Measurements from ENCODE around the gene SPIRE1.

Gene SPIRE1

DNA sequence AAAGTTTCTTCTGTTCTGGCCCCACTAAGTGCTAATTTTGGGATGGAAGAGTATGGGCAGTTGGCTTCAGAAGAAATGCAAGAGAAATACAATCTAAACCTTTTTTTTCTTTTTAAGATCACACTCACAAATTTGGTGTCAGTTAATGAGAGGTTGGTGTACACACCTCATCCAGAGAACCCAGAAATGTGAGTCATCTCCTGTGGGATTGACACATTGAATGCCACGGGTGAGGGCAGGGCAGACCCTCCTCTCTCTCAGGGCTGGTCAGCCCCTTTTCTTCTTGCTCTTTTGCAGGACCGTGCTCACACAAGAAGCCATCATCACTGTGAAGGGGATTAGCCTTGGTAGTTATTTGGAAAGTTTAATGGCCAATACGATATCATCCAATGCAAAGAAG is 231.0 kb downstream of the SPIRE1 start:
- in situ Hi-C loops (cut with HindIII; ENCODE audit: low sequenced_read_pairs), result no loop called here
- no peak for DNase-seq (ENCODE audit: low read depth)
- H3K4me3 ChIP-seq (ENCODE audit: low read depth, low read length), result no peak overlapping the region
- TF ChIP-seq, protein P1, sequence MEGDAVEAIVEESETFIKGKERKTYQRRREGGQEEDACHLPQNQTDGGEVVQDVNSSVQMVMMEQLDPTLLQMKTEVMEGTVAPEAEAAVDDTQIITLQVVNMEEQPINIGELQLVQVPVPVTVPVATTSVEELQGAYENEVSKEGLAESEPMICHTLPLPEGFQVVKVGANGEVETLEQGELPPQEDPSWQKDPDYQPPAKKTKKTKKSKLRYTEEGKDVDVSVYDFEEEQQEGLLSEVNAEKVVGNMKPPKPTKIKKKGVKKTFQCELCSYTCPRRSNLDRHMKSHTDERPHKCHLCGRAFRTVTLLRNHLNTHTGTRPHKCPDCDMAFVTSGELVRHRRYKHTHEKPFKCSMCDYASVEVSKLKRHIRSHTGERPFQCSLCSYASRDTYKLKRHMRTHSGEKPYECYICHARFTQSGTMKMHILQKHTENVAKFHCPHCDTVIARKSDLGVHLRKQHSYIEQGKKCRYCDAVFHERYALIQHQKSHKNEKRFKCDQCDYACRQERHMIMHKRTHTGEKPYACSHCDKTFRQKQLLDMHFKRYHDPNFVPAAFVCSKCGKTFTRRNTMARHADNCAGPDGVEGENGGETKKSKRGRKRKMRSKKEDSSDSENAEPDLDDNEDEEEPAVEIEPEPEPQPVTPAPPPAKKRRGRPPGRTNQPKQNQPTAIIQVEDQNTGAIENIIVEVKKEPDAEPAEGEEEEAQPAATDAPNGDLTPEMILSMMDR (IDR thresholded peaks at IDR 0.05; ENCODE audit: low read depth, low read length, missing control alignments), result no peak

DNA sequence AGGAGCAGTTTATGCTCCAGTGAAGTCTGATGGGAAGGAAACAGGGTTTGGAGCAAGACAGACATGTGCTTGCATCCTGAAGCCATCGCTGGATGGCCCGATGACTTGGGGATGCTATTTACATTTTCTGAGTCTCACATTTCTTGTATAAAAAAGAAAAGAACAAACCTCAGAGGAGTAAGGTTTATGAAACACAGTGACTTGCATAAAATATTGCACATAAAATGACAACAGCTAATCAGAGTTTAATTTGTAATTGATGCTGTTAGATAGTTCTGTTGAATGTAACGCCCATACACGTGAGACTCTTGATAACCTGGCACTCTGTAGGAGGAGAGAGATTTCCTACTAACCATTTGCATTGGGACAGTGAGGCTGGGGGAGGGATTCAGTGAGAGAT is 233.7 kb downstream of the SPIRE1 start:
- TF ChIP-seq, protein P1 (IDR thresholded peaks at IDR 0.05; ENCODE audit: low read depth, low read length, missing control alignments), result no peak
- DNase-seq (ENCODE audit: low read depth), result no peak
- in situ Hi-C loops (cut with HindIII; ENCODE audit: low sequenced_read_pairs), result no loop called here
- H3K4me3 ChIP-seq (ENCODE audit: low read depth, low read length), result no peak overlapping the region

DNA sequence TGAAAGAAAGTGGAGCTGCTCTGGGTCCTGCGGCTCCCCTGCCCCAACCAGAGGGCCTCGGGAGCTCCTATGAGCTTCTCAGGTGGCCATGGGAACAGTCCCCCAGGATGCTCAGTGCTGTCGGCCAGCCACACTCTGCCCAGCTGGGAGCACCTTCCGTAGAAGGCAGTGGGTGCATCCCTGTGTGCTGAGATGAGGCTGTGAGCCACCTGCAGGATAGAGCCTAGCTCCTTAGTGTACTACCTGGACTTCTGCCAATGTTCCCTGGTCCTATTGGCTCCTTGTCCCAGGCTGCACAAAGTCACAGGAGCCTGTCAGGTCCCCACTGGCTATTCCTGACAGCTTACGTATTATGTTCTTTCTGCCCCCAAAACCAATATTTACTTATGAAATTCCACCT is 234.1 kb downstream of the SPIRE1 start:
- DNase-seq (ENCODE audit: low read depth), result no peak
- H3K4me3 ChIP-seq (ENCODE audit: low read depth, low read length), result no peak overlapping the region
- in situ Hi-C loops (cut with HindIII; ENCODE audit: low sequenced_read_pairs), result no loop called here
- TF ChIP-seq, protein P1 (IDR thresholded peaks at IDR 0.05; ENCODE audit: low read depth, low read length, missing control alignments), result no peak

DNA sequence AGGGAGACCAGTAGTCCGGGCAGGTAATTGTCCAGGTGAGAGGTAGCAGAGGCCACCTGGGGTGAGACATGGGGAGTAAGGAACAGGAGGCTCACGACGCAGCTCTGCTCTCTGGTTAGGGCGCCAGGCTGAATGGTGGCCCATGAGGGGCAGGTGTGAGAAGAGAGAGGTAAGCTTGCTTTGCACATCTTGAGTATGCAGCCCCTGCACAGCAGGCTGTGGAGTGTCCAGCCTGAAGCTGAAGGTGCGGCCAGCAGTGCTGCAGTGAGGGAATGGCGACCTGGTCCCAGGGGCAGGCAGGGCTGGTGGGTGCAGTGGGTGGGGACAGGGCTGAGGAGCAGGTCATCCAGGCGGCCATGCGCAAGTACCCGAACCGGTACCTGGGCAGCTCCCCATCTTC is 234.5 kb downstream of the SPIRE1 start:
- H3K4me3 ChIP-seq (ENCODE audit: low read depth, low read length), result no peak overlapping the region
- TF ChIP-seq, protein P1 (IDR thresholded peaks at IDR 0.05; ENCODE audit: low read depth, low read length, missing control alignments), result no peak
- in situ Hi-C loops (cut with HindIII; ENCODE audit: low sequenced_read_pairs), result no loop called here
- no peak for DNase-seq (ENCODE audit: low read depth)

DNA sequence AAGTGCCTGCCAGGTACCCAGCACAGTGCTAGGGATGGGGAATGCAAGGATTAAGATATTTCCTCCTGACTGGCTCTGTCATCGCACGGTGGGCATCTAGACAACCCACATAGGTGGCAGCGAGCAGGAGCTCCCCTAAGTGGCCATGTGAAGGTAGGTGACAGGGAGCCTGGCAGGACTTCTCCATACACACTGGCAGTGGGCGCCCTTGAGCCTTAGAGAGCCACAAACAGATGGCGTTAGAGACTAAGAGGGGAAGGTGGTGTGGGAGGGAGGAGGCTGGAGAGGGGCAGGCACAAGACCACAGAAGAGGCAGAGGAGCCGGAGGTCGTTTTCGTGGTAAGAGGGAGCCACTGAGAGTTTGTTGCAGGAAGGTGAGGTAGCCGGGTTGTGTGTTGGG is 235.0 kb downstream of the SPIRE1 start:
- no peak overlapping the region for H3K4me3 ChIP-seq (ENCODE audit: low read depth, low read length)
- TF ChIP-seq, protein P1 (IDR thresholded peaks at IDR 0.05; ENCODE audit: low read depth, low read length, missing control alignments), result no peak
- DNase-seq (ENCODE audit: low read depth), result no peak
- in situ Hi-C loops (cut with HindIII; ENCODE audit: low sequenced_read_pairs), result no loop called here

DNA sequence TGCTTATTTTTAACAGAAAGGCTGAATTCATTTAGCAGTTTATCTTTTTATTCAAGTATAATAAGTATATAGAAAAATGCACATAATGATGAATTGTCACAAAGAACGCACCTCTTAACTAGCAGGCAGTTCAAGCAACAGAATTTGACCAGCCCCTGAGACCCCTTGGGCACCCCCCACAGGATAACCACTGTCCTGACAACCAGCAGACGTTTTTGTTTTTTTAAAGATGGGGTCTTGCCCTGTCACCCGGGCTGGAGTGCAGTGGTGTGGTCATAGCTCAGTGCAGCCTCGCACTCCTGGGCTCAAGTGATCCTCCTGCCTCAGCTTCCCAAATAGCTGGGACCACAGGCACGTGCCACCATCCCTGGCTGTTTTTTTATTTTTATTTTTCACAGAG is 236.2 kb downstream of the SPIRE1 start:
- H3K4me3 ChIP-seq (ENCODE audit: low read depth, low read length), result no peak overlapping the region
- in situ Hi-C loops (cut with HindIII; ENCODE audit: low sequenced_read_pairs), result no loop called here
- TF ChIP-seq, protein P1 (IDR thresholded peaks at IDR 0.05; ENCODE audit: low read depth, low read length, missing control alignments), result no peak
- no peak for DNase-seq (ENCODE audit: low read depth)
